Measurements from ENCODE around the gene PHYKPL.

DNA sequence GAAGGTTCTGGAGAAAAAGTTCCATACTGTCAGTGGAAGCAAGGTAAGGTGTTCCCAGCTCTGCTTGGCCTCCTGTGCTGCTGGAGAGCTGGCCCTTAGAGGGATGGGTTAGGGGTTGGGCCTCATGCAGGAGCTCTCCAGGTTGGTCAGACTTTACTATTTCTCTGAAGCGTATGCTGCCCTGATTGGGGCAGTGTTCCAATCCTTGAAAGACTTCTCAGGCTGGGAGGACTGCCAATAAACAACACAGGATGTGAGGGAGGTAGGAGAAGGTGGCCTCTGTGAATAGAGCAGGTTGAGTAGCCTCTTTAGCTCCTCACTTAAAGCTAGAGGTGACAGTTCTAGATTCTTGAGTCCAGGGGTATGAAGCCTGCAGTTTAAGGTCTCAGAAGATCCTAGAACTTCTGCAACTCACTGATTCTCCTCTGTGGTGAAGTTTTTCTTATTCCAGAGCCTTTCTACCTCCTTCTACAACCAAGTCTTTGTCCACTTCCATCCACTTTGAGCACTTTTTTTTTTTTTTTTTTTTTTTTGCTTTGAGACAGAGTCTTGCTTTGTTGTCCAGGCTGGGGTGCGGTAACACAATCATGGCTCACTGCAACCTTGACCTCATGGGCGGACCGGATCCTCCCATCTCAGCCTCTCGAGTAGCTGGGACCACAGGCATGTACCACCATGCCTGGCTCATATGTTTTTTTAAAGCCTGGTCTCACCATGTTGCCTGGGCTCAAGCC is 25.3 kb downstream of the PHYKPL start:
- TF ChIP-seq, protein P1, sequence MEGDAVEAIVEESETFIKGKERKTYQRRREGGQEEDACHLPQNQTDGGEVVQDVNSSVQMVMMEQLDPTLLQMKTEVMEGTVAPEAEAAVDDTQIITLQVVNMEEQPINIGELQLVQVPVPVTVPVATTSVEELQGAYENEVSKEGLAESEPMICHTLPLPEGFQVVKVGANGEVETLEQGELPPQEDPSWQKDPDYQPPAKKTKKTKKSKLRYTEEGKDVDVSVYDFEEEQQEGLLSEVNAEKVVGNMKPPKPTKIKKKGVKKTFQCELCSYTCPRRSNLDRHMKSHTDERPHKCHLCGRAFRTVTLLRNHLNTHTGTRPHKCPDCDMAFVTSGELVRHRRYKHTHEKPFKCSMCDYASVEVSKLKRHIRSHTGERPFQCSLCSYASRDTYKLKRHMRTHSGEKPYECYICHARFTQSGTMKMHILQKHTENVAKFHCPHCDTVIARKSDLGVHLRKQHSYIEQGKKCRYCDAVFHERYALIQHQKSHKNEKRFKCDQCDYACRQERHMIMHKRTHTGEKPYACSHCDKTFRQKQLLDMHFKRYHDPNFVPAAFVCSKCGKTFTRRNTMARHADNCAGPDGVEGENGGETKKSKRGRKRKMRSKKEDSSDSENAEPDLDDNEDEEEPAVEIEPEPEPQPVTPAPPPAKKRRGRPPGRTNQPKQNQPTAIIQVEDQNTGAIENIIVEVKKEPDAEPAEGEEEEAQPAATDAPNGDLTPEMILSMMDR (IDR thresholded peaks at IDR 0.05 in 4 of 5, conservative IDR thresholded peaks at IDR 0.05 in 1 of 5) = no peak
- no peak for TF ChIP-seq POLR2A (IDR thresholded peaks at IDR 0.05)

Data from gastrocnemius medialis (tissue), 4 donors.